GM21786 (cell line): ENCODE measurements around the gene TMEM43.

Experiments
- ATAC-seq: cut with Tn5 transposase; IDR thresholded peaks from one replicate; pipeline ENCODE4 v1.9.1; 2021; ENCODE audit not compliant: unreplicated experiment

TMEM43 gene

DNA sequence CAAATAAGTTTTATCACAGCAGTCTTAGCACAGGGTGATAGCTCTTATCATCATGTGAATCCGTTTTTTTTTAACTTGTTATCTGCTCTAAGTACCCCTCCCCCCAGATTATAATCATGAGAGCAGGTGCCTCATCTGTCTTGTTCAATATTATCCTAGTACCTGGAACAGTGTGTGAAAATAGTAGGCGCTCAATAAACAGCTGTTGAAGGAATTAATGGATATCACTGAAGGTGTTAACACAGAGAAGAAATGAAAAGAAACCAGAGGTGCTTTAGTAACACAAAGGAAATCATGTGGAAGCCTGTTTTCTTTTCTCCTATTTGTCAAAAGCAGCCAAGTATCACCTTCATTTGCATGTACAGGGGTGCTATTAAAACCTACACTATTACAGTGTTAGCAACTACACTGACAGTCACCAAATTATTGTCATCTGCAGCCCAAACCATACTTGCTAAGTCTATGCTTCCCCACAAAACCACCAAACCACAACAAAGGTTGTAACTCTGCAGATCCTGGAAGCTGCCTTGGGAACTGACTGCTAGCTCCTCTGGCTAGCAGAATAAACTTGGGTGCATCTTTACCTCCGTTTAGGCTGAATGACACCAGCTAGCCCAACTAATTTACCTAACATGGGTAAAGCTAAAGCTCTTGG, 50.7 kb downstream of the TMEM43 start:
- ATAC-seq = peak; percentile 23

DNA sequence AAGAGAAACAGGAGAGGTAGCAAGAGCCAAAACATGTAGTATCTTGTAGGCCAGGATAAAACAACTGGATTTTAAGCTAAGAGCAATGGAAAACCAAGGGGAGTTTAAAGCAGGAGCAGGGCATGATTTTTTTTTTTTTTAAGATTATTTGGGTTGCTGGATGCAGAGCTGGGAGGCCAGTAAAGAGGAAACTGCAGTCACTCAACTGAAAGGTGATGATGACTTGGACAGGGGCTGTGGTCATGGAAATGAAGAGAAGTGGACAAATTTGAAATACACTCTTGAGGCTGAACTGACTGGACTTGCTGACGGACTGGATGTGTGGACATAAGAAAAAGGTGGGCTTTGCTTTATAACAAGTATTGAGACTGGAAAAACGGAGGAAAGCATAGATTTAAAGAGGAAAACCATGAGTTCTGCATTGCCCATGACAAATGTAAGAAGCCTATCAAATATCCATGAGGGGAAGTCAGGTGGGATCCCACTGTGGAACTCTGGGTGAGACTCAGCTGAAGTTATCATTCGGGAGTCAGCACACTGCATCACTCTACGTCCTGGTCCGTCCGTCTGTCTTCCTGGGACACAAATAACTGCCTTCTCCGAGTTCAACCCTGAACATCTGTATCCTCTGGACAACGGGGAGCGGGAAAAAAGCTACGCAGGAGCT, 52.9 kb downstream of the TMEM43 start:
- no peak for ATAC-seq

DNA sequence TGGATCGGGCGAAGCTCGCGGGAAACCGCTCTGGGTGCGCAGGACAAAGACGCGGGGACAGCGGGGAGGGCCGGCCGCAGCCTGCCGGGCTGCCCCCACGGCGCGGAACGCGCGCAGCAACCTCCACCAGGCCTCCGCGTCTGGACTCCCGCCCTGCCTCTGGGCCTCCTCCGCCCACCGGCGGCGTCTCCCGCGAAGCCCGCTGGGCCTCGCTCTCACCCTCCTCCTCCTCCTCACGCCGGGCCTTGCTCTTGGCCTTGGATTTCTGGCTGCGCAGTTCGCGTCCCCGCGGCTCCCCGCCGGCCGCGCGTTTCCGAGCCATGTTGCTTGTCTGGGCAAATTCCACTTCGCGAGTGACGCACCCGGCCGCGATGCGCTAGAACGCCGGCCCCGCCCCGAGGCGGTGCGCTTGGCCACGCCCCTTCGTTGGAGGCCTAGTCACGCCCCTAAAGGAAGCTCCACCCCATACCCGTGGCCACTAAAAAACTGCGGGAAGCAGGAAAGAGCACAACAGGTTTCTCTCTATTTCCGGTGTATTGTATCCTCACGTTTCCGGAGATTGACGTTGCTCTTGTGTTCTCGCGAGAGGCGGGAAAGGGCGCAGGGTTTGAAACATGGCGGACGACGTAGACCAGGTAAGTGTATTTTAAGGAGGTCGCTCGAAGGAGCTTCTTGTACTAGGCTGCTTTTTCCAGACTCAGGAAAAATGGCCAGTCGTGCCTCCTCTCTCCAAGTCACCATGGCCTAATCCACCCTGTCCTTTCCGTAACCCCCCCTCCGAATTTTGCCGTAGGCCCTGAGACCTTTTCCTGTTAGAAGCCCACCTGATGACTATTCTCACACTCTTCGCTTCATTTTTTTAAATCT, 53.6 kb downstream of the TMEM43 start, which contains the start of the genes LSM3 and XPC:
LSM3 (plus strand) TSS at position 571 of the 867 bp plus-strand sequence; CDS start at position 615, 44 bp downstream.
XPC (minus strand) TSS at position 355 of the 867 bp plus-strand sequence; CDS start at position 322, 33 bp downstream.
- ATAC-seq = peak; percentile 94

DNA sequence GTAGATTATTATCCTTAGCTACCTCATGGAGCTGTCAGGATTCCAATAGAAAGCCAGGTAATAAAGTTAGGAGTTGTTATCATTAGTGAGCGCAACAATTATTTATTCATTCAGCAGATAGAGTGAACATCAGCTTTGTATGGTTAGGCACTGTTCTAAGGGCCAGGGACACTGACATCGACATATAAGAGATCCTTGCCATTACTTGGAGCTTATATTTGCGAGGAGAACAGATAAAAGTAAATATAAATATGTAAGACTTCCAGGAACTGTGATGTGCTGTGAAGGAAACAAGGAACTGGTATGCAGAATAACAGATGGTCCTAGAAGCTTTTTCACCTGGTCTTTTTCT, 54.2 kb downstream of the TMEM43 start:
- no peak for ATAC-seq

DNA sequence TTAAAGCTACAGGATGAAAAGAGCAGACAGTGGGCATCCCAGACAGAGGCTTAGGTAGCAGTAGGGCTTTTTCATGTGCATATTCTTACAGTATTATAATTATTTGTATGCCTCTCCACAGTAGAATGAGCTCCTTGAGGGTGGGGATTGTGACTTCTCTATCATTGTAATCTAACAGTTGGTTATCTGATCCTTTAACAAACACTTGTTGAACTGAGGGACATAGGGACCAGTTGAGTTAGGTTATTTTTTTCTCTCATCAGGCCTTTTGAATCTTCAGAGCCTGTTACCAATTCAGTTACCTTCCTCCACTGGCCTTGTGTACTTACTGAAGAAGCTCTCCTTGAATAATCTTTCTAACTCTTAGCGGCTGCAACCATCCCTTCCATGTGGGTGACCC, 54.9 kb downstream of the TMEM43 start:
- no peak for ATAC-seq

DNA sequence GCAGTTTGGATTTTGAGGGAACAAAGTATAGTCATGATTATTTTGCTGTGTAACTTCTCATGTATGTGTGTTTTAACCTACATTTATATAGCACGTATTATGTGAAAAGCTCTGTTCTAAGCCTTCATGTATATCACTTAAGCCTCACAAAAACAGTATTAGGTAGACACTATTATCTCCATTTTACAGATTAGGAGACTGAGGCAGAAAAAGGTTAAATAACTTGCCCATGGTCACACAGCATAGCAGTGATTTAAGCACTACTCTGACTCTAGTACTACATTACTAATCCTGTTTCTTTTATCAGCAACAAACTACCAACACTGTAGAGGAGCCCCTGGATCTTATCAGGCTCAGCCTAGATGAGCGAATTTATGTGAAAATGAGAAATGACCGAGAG, 56.4 kb downstream of the TMEM43 start:
- no peak for ATAC-seq

DNA sequence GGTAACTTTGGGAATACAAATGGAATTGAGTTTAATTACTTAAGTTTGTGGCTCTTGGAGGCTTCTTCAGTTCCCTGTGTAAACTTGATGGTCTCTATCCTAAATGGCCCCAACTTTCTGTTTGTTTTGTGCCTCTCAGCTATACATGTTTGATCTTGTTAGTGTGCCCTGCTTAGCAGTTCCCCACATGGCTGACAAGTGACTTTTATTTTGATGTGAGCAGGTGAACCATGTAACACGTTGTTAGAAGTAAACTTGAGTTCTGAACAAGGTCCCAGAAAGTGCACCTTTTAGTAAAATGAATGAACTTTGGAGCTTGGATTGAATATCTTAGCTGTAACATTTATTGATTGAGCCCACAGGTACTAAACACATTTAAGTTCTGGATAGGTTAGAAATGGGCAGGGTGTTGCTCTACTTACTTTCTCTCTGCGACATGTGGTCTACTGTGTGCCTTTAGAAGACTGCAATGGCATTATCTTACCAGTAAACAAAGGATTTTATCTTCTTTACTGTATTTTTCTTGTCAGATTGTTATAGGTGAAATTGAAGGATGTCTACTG, 58.2 kb downstream of the TMEM43 start:
- no peak for ATAC-seq

DNA sequence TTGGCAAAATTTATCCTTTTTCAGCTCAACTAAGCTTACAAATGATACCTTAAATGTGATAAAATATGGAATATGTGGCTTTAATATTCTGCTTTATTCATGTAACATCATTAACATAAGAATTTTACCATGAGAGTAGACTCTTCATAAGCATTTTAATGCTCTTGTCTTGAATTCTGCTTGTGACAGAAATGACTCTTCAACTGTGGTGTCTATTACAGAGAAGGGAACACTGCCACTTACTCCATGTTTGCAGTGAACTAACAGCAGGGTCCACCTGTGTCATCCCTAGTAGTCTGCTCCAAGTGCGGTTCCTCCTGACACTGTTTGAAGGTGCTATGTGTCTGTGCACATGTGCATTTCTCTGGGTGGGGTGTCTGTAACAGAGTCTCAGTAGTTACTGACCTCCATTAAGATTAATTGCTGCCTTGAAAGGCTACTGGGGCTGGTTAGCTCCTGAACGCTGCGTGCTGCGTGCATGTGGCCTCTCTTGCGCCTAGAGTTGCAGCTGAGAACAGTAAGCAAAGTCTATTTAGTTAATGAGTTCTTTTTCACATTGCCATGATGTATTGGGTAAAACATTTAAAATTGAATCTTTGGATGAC, 62.1 kb downstream of the TMEM43 start:
- no peak for ATAC-seq

DNA sequence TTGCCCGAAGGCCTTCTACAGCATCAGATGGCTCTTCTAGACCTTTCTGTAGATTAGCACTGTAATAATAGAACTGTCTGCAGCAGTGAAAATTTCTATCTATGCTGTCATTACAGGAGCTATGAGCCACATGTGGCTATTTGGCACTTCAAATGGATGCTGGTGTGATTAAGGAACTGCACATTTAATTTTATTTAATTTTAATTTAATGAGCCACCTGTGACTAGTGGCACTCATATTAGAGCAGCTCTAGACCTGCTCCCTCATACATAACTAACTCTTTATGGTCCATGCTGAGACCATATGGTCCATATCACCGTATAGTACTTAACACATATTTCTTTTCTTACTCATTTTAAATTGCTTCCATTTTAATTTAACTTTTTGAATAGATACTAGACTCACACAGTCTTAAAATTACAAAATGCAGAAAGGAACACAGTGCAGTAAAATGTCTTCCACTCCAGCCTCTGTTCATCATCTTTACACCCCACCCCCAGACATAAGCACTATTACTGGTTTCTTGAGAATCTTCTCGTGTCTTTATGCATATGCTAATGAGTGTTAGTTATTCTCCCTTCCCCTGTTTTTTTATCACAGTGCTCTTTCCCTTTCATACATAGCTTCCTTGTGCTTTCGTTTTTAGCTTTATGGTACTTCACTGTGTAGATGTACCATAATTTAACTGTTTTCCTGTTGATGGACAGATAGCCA, 63.3 kb downstream of the TMEM43 start:
- no peak for ATAC-seq
